Heart right ventricle (tissue), 16 donors: ENCODE measurements around the gene CDHR3. TPM values are rescaled to one million over a fixed set of nuclear protein-coding genes. Genes with fewer than 3 reads are reported as not detected.

Source experiments
- ATAC-seq, 8 donors: fragments of 200-7000 bp; cut with Tn5 transposase; one replicate each; pipeline ENCODE4 v1.9.1; 2020; ENCODE audit warnings: mild to moderate bottlenecking in 8 of 8, moderate library complexity in 8 of 8, moderate number of reproducible peaks in 1 of 8
- DNase-seq, 2 donors: peaks; one replicate each; pipeline ENCODE4 v3.0.0-alpha.2; 2020
- H3K27ac ChIP-seq, 10 donors: fragments of 200-600 bp; sonication (generic) in 2 of 10; one replicate each; pipeline versions ENCODE4 v1.5.0 to v1.8.0; 2020 to 2022; ENCODE audit warnings: mild to moderate bottlenecking in 3 of 10
- H3K27me3 ChIP-seq, 7 donors: fragments of 200-600 bp; one replicate each; pipeline ENCODE4 v1.8.0; 2021 to 2022; ENCODE audit warnings: mild to moderate bottlenecking in 2 of 7
- H3K36me3 ChIP-seq, 9 donors: fragments of 200-600 bp; sonication (generic) in 1 of 9; one replicate each; pipeline versions ENCODE4 v1.5.0 to v1.8.0; 2020 to 2022; ENCODE audit warnings: mild to moderate bottlenecking in 2 of 9
- H3K4me1 ChIP-seq, 9 donors: fragments of 200-600 bp; sonication (generic) in 1 of 9; one replicate each; pipeline versions ENCODE4 v1.5.0 to v1.8.0; 2020 to 2022; ENCODE audit warnings: mild to moderate bottlenecking in 4 of 9
- H3K4me3 ChIP-seq, 10 donors: fragments of 200-600 bp; sonication (generic) in 2 of 10; one replicate each; pipeline versions ENCODE4 v1.5.0 to v1.8.0; 2020 to 2022; ENCODE audit warnings: mild to moderate bottlenecking in 7 of 10, moderate library complexity in 2 of 10
- H3K9me3 ChIP-seq, 11 donors: fragments of 200-600 bp in 10 of 11; sonication (generic) in 2 of 11; one replicate each; pipeline versions ENCODE4 v1.5.0 to v1.8.0; 2013 to 2022; ENCODE audit warnings: mild to moderate bottlenecking in 2 of 11, control low read depth in 1 of 11, moderate library complexity in 1 of 11
- WGBS, 2 donors: extraction: QIAGEN DNeasy Blood & Tissue Kit; methylation state at CpG; one replicate each; pipeline ENCODE4 v1.1.7; 2013; ENCODE audit warnings: inconsistent platforms in 1 of 2; 5-methylcytosine and 5-hydroxymethylcytosine counted together
- intact Hi-C, 10 donors: fragments of 100-400 bp; cut with DNase I; formaldehyde crosslinking; loops; one replicate each; pipeline versions ENCODE4 v1.11.1 to v1.14.2; 2022
- polyA plus RNA-seq, 2 donors: library from polyadenylated mRNA; stranded (reverse); fragments of 200-250 nt; gene quantifications; one replicate each; pipeline ENCODE4 v1.2.3, GENCODE V29; 2013
- total RNA-seq, 10 donors: library from RNA; stranded (reverse); fragmentation: NEBNext Ultra II Directional in 3 of 10; extraction: Animal tissue kit (Norgen Biotek cat#: 25700) in 3 of 10; gene quantifications; one replicate each; pipeline versions ENCODE4 v1.2.1 to v1.2.4, GENCODE V29; 2021 to 2023
- TF ChIP-seq, protein P1 (sequence below), 9 donors: fragments of 200-600 bp; sonication (generic) in 2 of 9; IDR thresholded peaks; one replicate each; pipeline versions ENCODE4 v1.5.0 to v1.8.0; 2021 to 2022; ENCODE audit warnings: antibody characterized with exemption in 9 of 9, mild to moderate bottlenecking in 5 of 9, moderate library complexity in 1 of 9
- donor health status: Arrhythmogenic right ventricular cardiomyopathy.
- donor health status: ischemic (EF 13 %, LVEDD 7.1; RV severe dilation, severe dysfunction).
- donor health status: healthy with polysubstance abuse.
- donor health status: DM: no; HTN: yes; CAD: no.
- donor health status: DM: no; HTN: no; CAD: no.
- donor health status: ischemic (EF 25% LVEDD 6.9; RV normal size, moderate dysfunction).
- donor health status: ischemic (EF 25% LVEDD 5.7; RV mildly dilated, moderate dysfunction).
- donor health status: healthy.
- donor health status: DM: yes; HTN: yes; CAD: no.
- donor health status: Ischemic cardiomyopathy.
- donor health status: ischemic (EF 35%, LVEDD 5.7; RV mildly dilated, moderate dysfunction).
- donor health status: nonischemic (EF 11% LVEDD 7.7; RV severe dilation, severe dysfunction).
- donor health status: DM: yes; HTN: yes; CAD: no.
- donor health status: PGD.
- donor health status: ischemic (EF 29% LVEDD 5.4; RV normal size, mild dysfunction).
- donor health status: nonischemic (EF 23%, LVEDD 6.1; RV moderate dilation, normal function).

The CDHR3 gene
- total and polyA plus RNA-seq, 12 donors, result 0.59 to 14.2 (median 1.9) TPM

GRCh38 chr7:106071999-106072714 lies 109.1 kb downstream of the CDHR3 start:
- no peak overlapping the region for H3K4me3 ChIP-seq
- H3K27me3 ChIP-seq, result no peaks in the 10 kb centered on the region
- peaks cover 3 to 86% (median 54%) of the 10 kb centered on the region in 9 donors for H3K4me1 ChIP-seq
- TF ChIP-seq, protein P1, sequence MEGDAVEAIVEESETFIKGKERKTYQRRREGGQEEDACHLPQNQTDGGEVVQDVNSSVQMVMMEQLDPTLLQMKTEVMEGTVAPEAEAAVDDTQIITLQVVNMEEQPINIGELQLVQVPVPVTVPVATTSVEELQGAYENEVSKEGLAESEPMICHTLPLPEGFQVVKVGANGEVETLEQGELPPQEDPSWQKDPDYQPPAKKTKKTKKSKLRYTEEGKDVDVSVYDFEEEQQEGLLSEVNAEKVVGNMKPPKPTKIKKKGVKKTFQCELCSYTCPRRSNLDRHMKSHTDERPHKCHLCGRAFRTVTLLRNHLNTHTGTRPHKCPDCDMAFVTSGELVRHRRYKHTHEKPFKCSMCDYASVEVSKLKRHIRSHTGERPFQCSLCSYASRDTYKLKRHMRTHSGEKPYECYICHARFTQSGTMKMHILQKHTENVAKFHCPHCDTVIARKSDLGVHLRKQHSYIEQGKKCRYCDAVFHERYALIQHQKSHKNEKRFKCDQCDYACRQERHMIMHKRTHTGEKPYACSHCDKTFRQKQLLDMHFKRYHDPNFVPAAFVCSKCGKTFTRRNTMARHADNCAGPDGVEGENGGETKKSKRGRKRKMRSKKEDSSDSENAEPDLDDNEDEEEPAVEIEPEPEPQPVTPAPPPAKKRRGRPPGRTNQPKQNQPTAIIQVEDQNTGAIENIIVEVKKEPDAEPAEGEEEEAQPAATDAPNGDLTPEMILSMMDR (IDR thresholded peaks at IDR 0.05), result no peak
- WGBS, 2 donors, result 21 to 23% methylated on average over 9 of the region's 9 CpGs
- H3K9me3 ChIP-seq, result no peaks in the 10 kb centered on the region
- H3K27ac ChIP-seq, result peak overlapping the region; percentile 0 to 85 (median 71)
- H3K36me3 ChIP-seq, result no peaks in the 10 kb centered on the region
- ATAC-seq (peak in 6 of 8 donors; percentile 30 to 65 (median 38)), DNase-seq (peak in 1 of 2 donors; percentile 73)
- intact Hi-C loops, result no loop called here

DNA sequence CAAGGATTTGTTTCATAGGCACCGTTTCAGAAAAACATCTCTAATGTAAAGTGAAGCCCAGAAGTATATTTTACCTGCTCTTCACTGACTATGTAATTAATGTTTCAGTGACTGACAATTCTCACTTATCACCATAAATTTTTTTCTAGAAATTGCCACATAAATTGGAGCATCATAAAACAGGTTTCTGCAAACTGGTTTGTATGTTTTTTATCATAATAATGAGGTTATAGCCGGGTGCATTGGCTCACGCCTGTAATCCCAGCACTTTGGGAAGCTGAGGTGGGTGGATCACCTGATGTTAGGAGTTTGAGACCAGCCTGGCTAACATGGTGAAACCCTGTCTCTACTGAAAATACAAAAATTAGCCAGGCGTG lies 109.6 kb downstream of the CDHR3 start:
- no peaks in the 10 kb centered on the region for H3K36me3 ChIP-seq
- 77 to 82% methylated on average over 4 of the region's 4 CpGs for WGBS, 2 donors
- intact Hi-C loops, result no loop called here
- TF ChIP-seq, protein P1 (IDR thresholded peaks at IDR 0.05), result no peak
- DNase-seq (no peak), ATAC-seq (no peak)
- no peaks in the 10 kb centered on the region for H3K27me3 ChIP-seq
- peak overlapping the region in 8 of 10 donors; percentile 31 to 85 (median 76) for H3K27ac ChIP-seq
- H3K9me3 ChIP-seq, result no peaks in the 10 kb centered on the region
- peaks cover 3 to 91% (median 54%) of the 10 kb centered on the region in 9 donors for H3K4me1 ChIP-seq
- H3K4me3 ChIP-seq, result no peak overlapping the region

- Histone ChIP-seq H3K4me1 (peaks cover 3 to 99% (median 60%) of the 10 kb centered on the region in 9 donors), H3K4me3 (no peak overlapping the region), H3K36me3 (no peaks in the 10 kb centered on the region), H3K27me3 (no peaks in the 10 kb centered on the region), H3K9me3 (no peaks in the 10 kb centered on the region), H3K27ac (peak overlapping the region in 4 of 10 donors; percentile 14 to 82 (median 76))
- TF ChIP-seq, protein P1 (IDR thresholded peaks at IDR 0.05), result no peak
- 88 to 90% methylated on average over 3 of the region's 3 CpGs for WGBS, 2 donors
- intact Hi-C loops, result no loop called here
- no peak for DNase-seq
- ATAC-seq, result no peak
Observed at GRCh38 chr7:106073701-106074100, 110.6 kb downstream of the CDHR3 start.

DNA sequence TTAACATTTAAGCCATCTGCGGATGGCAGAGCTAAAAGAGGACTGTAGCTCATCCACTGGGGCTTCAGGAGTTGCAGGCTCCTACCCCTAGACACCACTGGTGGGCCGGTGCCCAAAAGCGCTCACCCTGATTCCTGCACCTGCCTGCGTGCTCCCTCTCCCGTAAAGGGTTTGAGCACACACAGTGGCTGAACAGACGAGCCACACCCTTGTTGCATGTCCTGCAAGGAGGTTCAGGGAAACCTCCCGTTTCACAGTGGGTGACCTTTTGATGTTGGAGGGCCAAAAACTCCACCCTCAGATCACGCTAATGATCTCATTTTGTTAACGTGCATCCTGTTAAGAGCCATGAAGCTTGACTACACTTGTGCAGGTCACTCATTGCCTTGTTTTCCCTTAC lies 111.2 kb downstream of the CDHR3 start:
- TF ChIP-seq, protein P1 (IDR thresholded peaks at IDR 0.05), result no peak
- peaks cover 3 to 99% (median 54%) of the 10 kb centered on the region in 9 donors for H3K4me1 ChIP-seq
- peak overlapping the region in 2 of 10 donors; percentile 77 to 82 for H3K27ac ChIP-seq
- no peak for DNase-seq
- intact Hi-C loops, result no loop called here
- WGBS, 2 donors, result 71 to 76% methylated on average over 9 of the region's 9 CpGs
- no peaks in the 10 kb centered on the region for H3K9me3 ChIP-seq
- peak in 3 of 8 donors; percentile 27 to 53 (median 34) for ATAC-seq
- H3K4me3 ChIP-seq, result no peak overlapping the region
- H3K27me3 ChIP-seq, result no peaks in the 10 kb centered on the region
- no peaks in the 10 kb centered on the region for H3K36me3 ChIP-seq
